Chondrocyte (in vitro differentiated cells): Measurements from ENCODE around the gene YPEL4. TPM values are rescaled to one million over a fixed set of nuclear protein-coding genes. Genes with fewer than 3 reads are reported as not detected.

Source experiments
- DNase-seq: peaks from one replicate; pipeline ENCODE4 v3.0.0; 2021; ENCODE audit warnings: mixed read lengths, low spot score
- H3K27ac Mint-ChIP-seq: one replicate; pipeline ENCODE4 v1.8.0; 2021; ENCODE audit warnings: mild to moderate bottlenecking, moderate library complexity, mixed read lengths; ENCODE audit not compliant: unreplicated experiment
- H3K27me3 Mint-ChIP-seq: 2 replicates; pipeline ENCODE4 v1.8.0; 2021; ENCODE audit warnings: low read depth, mixed read lengths
- H3K36me3 Mint-ChIP-seq: 2 replicates; pipeline ENCODE4 v1.8.0; 2021; ENCODE audit warnings: low read depth, mixed read lengths
- H3K4me1 Mint-ChIP-seq: 2 replicates; pipeline ENCODE4 v1.8.0; 2021; ENCODE audit warnings: low read depth, mild to moderate bottlenecking, mixed read lengths
- H3K4me3 Mint-ChIP-seq: one replicate; pipeline ENCODE4 v1.8.0; 2021; ENCODE audit warnings: mild to moderate bottlenecking, moderate library complexity, mixed read lengths; ENCODE audit not compliant: unreplicated experiment
- H3K9me3 Mint-ChIP-seq: 2 replicates; pipeline ENCODE4 v1.8.0; 2021; ENCODE audit warnings: low read depth, mixed read lengths
- CTCF ChIP-seq: fragments of 200-600 bp; sonication (generic); IDR thresholded peaks from 2 replicates; pipeline ENCODE4 v1.5.0; 2021; ENCODE audit warnings: antibody characterized with exemption, mild to moderate bottlenecking, moderate library complexity
- total RNA-seq: library from RNA; stranded (reverse); gene quantifications from 3 replicates; pipeline ENCODE4 v1.2.1, GENCODE V29; 2021

YPEL4 gene
- total RNA-seq, 1 donor from 2014 or later, result not detected

DNA sequence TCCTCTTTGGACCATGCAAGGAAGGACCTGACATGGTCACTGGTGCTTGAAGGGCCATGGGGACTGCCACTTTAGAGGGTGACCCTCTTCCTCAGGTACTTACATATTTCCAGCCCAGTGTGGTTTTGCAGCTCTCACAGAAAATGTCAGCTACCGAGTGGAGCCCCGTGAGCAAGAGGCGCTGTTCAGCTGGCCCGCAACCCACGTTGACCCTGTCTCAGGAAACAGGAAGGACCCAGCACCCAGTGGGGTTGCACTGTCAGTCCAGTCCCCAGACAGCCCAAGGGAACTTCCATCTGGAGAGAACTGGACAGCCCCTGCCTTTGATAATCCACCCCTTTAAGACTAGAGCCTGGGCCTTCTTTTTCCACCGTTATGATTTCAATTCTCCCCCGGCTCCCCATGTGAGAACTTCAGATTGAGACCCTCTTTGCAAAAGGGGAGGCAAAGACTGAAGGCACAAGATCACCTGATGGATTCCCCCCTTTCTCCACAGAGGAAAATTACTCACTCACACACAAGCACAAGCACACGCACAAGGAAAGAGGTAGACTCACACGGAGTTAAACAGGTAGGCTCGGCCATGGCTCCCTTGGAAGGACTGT is 3.4 kb downstream of the YPEL4 start:
- H3K4me1 Mint-ChIP-seq, result peaks cover 68% of the 10 kb centered on the region
- no peak overlapping the region for H3K4me3 Mint-ChIP-seq
- no peak overlapping the region for H3K27ac Mint-ChIP-seq
- DNase-seq, result no peak
- no peak for TF ChIP-seq CTCF
- H3K9me3 Mint-ChIP-seq, result no peaks in the 10 kb centered on the region
- peaks cover 42% of the 10 kb centered on the region for H3K27me3 Mint-ChIP-seq
- peaks cover 4% of the 10 kb centered on the region for H3K36me3 Mint-ChIP-seq

- no peak for TF ChIP-seq CTCF
- no peaks in the 10 kb centered on the region for H3K9me3 Mint-ChIP-seq
- H3K27me3 Mint-ChIP-seq, result peaks cover 42% of the 10 kb centered on the region
- peaks cover 4% of the 10 kb centered on the region for H3K36me3 Mint-ChIP-seq
- no peak overlapping the region for H3K27ac Mint-ChIP-seq
- H3K4me3 Mint-ChIP-seq, result no peak overlapping the region
- peaks cover 74% of the 10 kb centered on the region for H3K4me1 Mint-ChIP-seq
- DNase-seq, result no peak
Observed at GRCh38 chr11:57645689-57646085, 4.0 kb downstream of the YPEL4 start.

- no peak for DNase-seq
- peaks cover 4% of the 10 kb centered on the region for H3K36me3 Mint-ChIP-seq
- no peak overlapping the region for H3K4me3 Mint-ChIP-seq
- peaks cover 41% of the 10 kb centered on the region for H3K27me3 Mint-ChIP-seq
- no peaks in the 10 kb centered on the region for H3K9me3 Mint-ChIP-seq
- peaks cover 80% of the 10 kb centered on the region for H3K4me1 Mint-ChIP-seq
- peak; percentile 94 for TF ChIP-seq CTCF
- H3K27ac Mint-ChIP-seq, result no peak overlapping the region
Observed at GRCh38 chr11:57644748-57645688, 4.7 kb downstream of the YPEL4 start.

GRCh38 chr11:57643802-57644201 is 5.9 kb downstream of the YPEL4 start:
- peaks cover 4% of the 10 kb centered on the region for H3K36me3 Mint-ChIP-seq
- H3K27ac Mint-ChIP-seq, result no peak overlapping the region
- no peak overlapping the region for H3K4me3 Mint-ChIP-seq
- no peak for DNase-seq
- peaks cover 74% of the 10 kb centered on the region for H3K4me1 Mint-ChIP-seq
- no peak for TF ChIP-seq CTCF
- H3K27me3 Mint-ChIP-seq, result peaks cover 37% of the 10 kb centered on the region
- no peaks in the 10 kb centered on the region for H3K9me3 Mint-ChIP-seq

DNA sequence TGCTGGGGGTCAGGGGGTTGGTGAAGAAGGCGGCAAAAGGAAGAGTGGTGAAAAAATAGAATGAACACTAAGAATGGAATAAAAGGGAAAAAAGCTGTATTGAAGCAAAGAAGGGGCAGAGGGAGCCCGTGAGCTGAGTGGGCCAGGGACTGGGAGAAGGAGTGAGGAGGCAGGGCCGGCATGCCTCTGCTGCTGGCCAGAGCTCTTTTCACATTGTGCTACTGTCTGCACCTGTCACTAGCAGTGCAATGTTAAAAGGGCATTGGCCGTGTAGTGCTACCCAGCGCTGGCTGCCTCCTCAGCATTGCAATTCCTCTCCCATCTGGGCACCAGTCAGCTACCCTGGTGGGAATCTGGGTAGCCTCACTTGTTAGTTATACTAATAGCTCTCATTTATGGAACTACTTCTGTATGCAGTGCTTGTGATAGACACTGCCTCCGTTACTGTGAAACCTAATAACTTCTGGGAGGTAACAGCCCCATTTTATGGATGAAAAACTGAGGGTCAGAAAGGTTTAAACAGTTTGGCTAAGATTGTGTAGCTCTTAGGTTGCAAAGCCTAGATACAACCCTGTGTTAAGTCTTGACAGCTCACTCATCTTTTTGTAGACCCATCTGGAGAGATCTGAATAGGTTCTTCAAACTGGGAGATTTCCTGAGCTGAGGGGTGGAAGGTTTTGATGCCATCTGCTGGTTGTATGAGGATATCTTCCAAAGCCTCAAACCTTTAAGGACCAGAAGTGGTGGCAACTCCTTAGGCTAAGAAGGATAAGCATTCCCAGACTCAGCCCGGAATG is 8.5 kb downstream of the YPEL4 start:
- H3K9me3 Mint-ChIP-seq, result no peaks in the 10 kb centered on the region
- H3K36me3 Mint-ChIP-seq, result peaks cover 4% of the 10 kb centered on the region
- no peak for DNase-seq
- H3K27ac Mint-ChIP-seq, result no peak overlapping the region
- TF ChIP-seq CTCF, result peak; percentile 75
- peaks cover 55% of the 10 kb centered on the region for H3K4me1 Mint-ChIP-seq
- no peak overlapping the region for H3K4me3 Mint-ChIP-seq
- H3K27me3 Mint-ChIP-seq, result peaks cover 11% of the 10 kb centered on the region
